Measurements from ENCODE around the gene TRPM2. TPM values are rescaled to one million over a fixed set of nuclear protein-coding genes. Genes with fewer than 3 reads are reported as not detected.
"Not testable (repeated sequence)": the region's sequence is repeated elsewhere in the genome, so short reads cannot be mapped to it uniquely, and the experiment has no call there.

Gene TRPM2
- polyA plus RNA-seq, 3 donors: 0.81 to 1.4 (median 1.2) TPM

- DNase-seq (ENCODE audit: extremely low read depth in 1 of 11, low read depth in 9 of 11, low spot score in 4 of 11): no peak
Measured at GRCh38 chr21:44349847-44350772, 3.3 kb upstream of the TRPM2 start.

- no peak for DNase-seq (ENCODE audit: extremely low read depth in 1 of 11, low read depth in 9 of 11, low spot score in 4 of 11)
Measured at GRCh38 chr21:44350773-44351481, 2.5 kb upstream of the TRPM2 start.

DNA sequence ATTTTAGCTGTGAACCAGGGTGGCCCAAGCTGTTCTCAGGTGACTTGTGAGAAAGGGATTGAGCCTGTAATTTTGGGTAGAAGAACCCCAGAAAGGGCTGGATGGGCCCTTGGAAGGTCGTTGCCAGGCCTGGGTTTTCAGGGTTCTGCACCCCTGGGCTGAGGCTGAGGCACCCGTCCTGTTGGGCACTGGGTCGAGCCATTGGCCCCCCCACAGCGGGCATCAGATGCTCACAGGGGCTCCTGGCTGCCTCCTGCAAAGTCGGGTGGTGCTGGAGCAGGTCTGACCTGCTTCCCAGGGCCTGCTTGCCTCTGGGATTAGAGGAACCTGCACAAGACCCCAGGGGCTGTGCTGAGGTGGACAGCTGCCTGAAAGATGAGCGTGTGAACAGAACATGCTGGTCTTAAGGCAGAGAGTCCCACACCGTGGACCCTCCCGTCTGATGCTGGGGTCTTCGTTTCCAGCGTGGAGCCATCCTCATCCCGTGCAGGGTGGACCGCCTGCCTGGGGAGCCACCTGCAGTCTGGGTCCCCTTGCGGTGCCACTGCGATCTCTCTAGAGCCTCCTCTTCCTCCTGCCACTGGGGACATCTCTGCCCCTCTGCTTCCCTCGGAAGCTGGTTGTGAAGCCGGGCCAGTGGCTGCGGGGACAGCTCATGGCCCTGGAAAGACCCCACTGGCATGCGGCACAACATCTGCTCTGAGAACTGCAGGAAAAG is 1.7 kb upstream of the TRPM2 start:
- DNase-seq (ENCODE audit: extremely low read depth in 1 of 11, low read depth in 9 of 11, low spot score in 4 of 11): no peak

- DNase-seq (ENCODE audit: extremely low read depth in 1 of 11, low read depth in 9 of 11, low spot score in 4 of 11): no peak
Measured at GRCh38 chr21:44352253-44352860, 1.1 kb upstream of the TRPM2 start.

DNA sequence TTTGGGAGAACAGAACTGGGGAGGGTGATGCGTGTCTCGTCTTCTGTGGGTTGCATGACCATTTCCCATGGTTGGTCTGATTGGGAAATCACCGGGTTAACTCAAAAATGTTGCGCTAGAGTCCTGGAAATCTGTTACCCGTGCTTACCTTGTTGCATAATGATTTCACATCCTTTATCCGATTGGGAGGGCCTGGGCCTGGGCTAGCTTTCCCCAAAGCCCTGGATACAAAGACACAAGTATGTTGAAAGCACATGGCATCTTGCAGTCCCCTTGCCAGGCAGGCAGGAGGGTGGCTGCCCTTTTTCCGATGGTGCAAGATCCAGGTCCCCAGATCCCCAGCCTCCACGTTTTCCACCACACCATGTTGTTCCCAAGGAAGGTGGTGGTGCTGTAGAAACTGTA is 582 bp downstream of the TRPM2 start:
- DNase-seq (ENCODE audit: extremely low read depth in 1 of 11, low read depth in 9 of 11, low spot score in 4 of 11): no peak

- no peak for DNase-seq (ENCODE audit: extremely low read depth in 1 of 11, low read depth in 9 of 11, low spot score in 4 of 11)
Measured at GRCh38 chr21:44354775-44355771, 1.7 kb downstream of the TRPM2 start.

GRCh38 chr21:44356160-44356559 is 2.7 kb downstream of the TRPM2 start:
- DNase-seq (ENCODE audit: extremely low read depth in 1 of 11, low read depth in 9 of 11, low spot score in 4 of 11): no peak

DNA sequence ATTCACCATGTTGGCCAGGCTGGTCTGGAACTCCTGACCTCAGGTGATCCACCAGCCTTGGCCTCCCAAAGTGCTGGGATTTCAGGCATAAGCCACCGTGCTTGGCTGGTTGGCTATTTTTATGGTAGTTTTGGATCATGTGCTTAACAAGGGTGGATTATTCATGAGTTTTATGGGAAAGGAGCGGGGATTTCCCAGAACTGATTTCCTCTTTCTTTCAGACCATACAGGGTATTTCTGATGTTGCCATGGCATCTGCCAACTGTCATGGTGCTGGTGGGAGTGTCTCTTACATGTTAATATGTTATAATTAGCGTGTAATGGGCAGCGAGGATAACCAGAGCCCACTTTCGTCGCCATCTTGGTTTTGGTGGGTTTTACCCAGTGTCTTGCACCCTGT is 3.2 kb downstream of the TRPM2 start:
- DNase-seq (ENCODE audit: extremely low read depth in 1 of 11, low read depth in 9 of 11, low spot score in 4 of 11): no peak

DNA sequence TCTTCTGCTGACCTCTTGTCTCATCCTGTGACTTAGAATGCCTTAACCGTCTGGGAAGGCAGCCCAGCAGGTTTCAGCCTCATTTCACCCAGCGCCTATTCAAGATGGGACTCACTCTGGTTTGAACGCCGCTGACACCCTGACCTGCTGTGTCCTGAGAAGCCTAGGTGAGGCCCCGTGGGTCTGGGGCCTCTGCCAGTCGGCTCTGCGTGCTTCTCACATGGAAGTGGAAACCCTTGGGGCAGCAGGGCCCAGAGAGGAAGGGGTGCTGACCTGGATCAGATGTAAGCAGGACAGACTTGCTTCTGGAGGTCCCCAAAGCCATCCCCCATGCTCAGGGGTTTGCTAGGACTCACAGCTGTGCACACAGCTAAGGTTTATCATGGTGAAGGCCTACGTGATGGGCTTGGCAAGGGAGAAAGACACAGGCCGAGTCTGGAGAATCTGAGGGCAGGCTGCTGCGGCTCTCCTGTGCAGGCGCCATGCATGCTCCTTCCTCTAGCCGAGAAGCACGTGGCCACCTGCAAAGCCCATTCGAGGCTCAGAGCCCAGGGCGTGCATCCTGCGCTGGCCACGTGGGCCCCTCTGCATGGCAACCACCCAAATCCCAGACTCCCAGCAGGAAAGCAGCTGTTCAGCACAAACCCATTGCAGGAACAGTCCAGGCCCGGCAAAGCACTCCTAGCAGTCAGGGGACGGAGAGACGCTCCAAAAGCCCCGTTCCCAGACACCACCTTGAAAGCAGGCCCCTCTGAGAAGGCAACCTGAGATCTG is 3.8 kb downstream of the TRPM2 start:
- DNase-seq (ENCODE audit: extremely low read depth in 1 of 11, low read depth in 9 of 11, low spot score in 4 of 11): no peak

- DNase-seq (ENCODE audit: extremely low read depth in 1 of 11, low read depth in 9 of 11, low spot score in 4 of 11): no peak
Measured at GRCh38 chr21:44359396-44359795, 6.0 kb downstream of the TRPM2 start.

GRCh38 chr21:44360159-44360558 is 6.7 kb downstream of the TRPM2 start:
- DNase-seq (ENCODE audit: extremely low read depth in 1 of 11, low read depth in 9 of 11, low spot score in 4 of 11): no peak

DNA sequence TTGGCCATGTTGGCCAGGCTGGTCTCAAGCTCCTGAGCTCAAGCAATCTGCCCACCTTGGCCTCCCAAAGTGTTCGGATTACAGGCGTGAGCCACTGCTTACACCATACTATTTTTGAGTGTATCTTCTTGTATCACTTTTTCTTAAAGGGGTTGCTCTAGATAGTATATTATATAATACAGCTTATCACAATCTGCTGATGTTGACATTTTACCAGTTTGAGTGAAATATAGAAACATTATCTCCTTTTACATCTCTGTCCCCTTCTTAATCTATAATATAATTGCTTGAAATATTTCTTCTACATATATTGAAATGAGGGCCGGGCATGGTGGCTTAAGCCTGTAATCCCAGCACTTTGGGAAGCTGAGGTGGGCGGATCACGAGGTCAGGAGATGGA is 8.5 kb downstream of the TRPM2 start:
- not testable (repeated sequence) for DNase-seq (ENCODE audit: extremely low read depth in 1 of 11, low read depth in 9 of 11, low spot score in 4 of 11)

GRCh38 chr21:44363278-44363677 is 9.9 kb downstream of the TRPM2 start:
- DNase-seq (ENCODE audit: extremely low read depth in 1 of 11, low read depth in 9 of 11, low spot score in 4 of 11): no peak

- no peak for DNase-seq (ENCODE audit: extremely low read depth in 1 of 11, low read depth in 9 of 11, low spot score in 4 of 11)
Measured at GRCh38 chr21:44364151-44365053, 11.0 kb downstream of the TRPM2 start.

DNA sequence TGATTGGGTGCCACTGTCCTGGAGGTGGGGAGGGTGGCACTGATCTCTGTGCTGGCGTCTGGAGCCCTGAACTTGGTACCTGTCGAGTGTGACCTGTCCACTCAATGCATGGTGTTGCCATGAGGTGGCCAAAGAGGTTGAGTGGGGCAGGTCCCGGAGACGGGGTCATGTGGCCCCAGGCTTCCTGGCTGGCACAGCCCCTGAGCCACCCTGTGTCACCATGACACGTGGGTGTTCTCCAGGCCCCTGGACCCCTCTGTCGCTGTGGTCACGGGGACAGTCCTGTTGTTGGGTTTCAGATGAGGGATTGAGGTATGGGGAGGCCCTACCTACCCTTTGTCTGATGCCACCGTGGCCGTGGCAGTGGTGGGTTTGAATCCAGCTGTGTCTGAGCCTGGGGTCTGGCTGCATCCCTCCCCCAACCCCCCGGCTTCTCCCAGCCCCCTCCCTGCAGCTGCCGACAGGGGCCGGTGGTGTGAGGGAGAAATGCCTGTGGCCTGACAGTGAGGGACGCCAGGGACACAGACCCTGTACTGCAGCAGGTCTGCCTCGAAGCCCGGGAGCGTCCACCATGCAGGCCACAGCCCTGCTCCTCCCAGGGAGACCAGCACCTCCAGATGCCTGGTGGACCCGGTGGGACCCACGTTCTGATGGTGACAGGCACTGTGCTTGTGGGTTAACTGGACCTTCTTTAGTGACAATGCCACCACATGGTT is 12.0 kb downstream of the TRPM2 start:
- DNase-seq (ENCODE audit: extremely low read depth in 1 of 11, low read depth in 9 of 11, low spot score in 4 of 11): no peak

All from renal cortex interstitium (tissue), 11 donors.